Measurements from ENCODE around the gene RAPGEF4.

GRCh38 chr2:173045181-173045580 lies 309.5 kb downstream of the RAPGEF4 start:
- no peak for TF ChIP-seq KDM4B (CRISPR knock-in tag; IDR thresholded peaks at IDR 0.05)
- no peak for TF ChIP-seq CEBPG (CRISPR knock-in tag; IDR thresholded peaks at IDR 0.05)

All from HepG2 (cell line).